ENCODE measurements around the gene MYD88. TPM values are rescaled to one million over a fixed set of nuclear protein-coding genes. Genes with fewer than 3 reads are reported as not detected.

MYD88 gene
- total RNA-seq, 1 experiment from 2014 or later, result 19.2 TPM

GRCh38 chr3:38170722-38171121 is 32.3 kb downstream of the MYD88 start:
- no peak for TF ChIP-seq CBFB (CRISPR knock-in tag; IDR thresholded peaks at IDR 0.05; ENCODE audit: low read depth)
- TF ChIP-seq ZNF317 (CRISPR knock-in tag; IDR thresholded peaks at IDR 0.05; ENCODE audit: borderline replicate concordance, low read depth), result no peak
- Mint-ChIP-seq H3K4me3 (no peak overlapping the region), H3K36me3 (peaks cover 3% of the 10 kb centered on the region; the same call in 1 of the 2 replicates), H3K4me1 (peaks cover 55% of the 10 kb centered on the region), H3K27ac (0 out of 2 replicates have a peak overlapping the region, but pooled peaks have one; percentile 9), H3K27me3 (ENCODE audit: low read depth) (no peaks in the 10 kb centered on the region), H3K9me3 (no peaks in the 10 kb centered on the region)
- ChIA-PET CTCF (no interaction called here), POLR2A (no interaction called here)
- ATAC-seq (no peak), DNase-seq (ENCODE audit: low spot score) (no peak)

GRCh38 chr3:38171622-38172021 is 33.2 kb downstream of the MYD88 start:
- Mint-ChIP-seq H3K4me3 (no peak overlapping the region), H3K4me1 (peaks cover 53% of the 10 kb centered on the region), H3K36me3 (no peaks in the 10 kb centered on the region), H3K27me3 (ENCODE audit: low read depth) (no peaks in the 10 kb centered on the region), H3K27ac (no peak overlapping the region), H3K9me3 (no peaks in the 10 kb centered on the region)
- ATAC-seq (no peak), DNase-seq (ENCODE audit: low spot score) (no peak)
- POLR2A ChIA-PET, result no interaction called here
- no peak for TF ChIP-seq STAT6 (CRISPR knock-in tag; conservative IDR thresholded peaks at IDR 0.05; ENCODE audit: low read depth)
- CTCF ChIA-PET, result no interaction called here

- no peak overlapping the region for H3K4me3 Mint-ChIP-seq
- ChIA-PET POLR2A (no interaction called here), CTCF (no interaction called here)
- H3K36me3 Mint-ChIP-seq, result no peaks in the 10 kb centered on the region
- H3K27ac Mint-ChIP-seq, result peak overlapping the region; percentile 19
- H3K9me3 Mint-ChIP-seq, result no peaks in the 10 kb centered on the region
- TF ChIP-seq E2F4 (CRISPR knock-in tag; IDR thresholded peaks at IDR 0.05; ENCODE audit: borderline replicate concordance, low read depth) (no peak), PREB (CRISPR knock-in tag; IDR thresholded peaks at IDR 0.05; ENCODE audit: borderline replicate concordance) (no peak), ZMAT4 (CRISPR knock-in tag; IDR thresholded peaks at IDR 0.05) (no peak), SMAD4 (CRISPR knock-in tag; IDR thresholded peaks at IDR 0.05) (no peak), GABPB1 (CRISPR knock-in tag; IDR thresholded peaks at IDR 0.05) (no peak), AR (CRISPR knock-in tag; IDR thresholded peaks at IDR 0.05) (no peak), HMGA2 (CRISPR knock-in tag; IDR thresholded peaks at IDR 0.05) (no peak)
- peaks cover 44% of the 10 kb centered on the region for H3K4me1 Mint-ChIP-seq
- ATAC-seq, result 0 out of 2 replicates have a peak, but pooled peaks have one; percentile 51
- DNase-seq (ENCODE audit: low spot score), result no peak
- H3K27me3 Mint-ChIP-seq (ENCODE audit: low read depth), result no peaks in the 10 kb centered on the region
Observed at GRCh38 chr3:38173834-38174418, 35.5 kb downstream of the MYD88 start.
